ENCODE results near the gene ERH.

GRCh38 chr14:69331206-69331605 is 66.9 kb downstream of the ERH start:
- TF ChIP-seq POLR2A (IDR thresholded peaks at IDR 0.05) (no peak), CTCF (IDR thresholded peaks at IDR 0.05) (no peak)
